Subcutaneous abdominal adipose tissue (tissue), 5 donors: ENCODE measurements around the gene PVALEF.

Experiments used
- H3K27ac ChIP-seq: one replicate; pipeline ENCODE4 v1.7.0; 2013; ENCODE audit warnings: low read depth, mild to moderate bottlenecking, inconsistent platforms, low read length, moderate library complexity
- H3K27me3 ChIP-seq, 5 donors: one replicate each; pipeline ENCODE4 v1.7.0; 2013; ENCODE audit warnings: low read length in 5 of 5, inconsistent platforms in 1 of 5; ENCODE audit not compliant: control insufficient read depth in 5 of 5, insufficient read depth in 4 of 5
- H3K36me3 ChIP-seq, 5 donors: one replicate each; pipeline ENCODE4 v1.7.0; 2013; ENCODE audit warnings: low read length in 5 of 5; ENCODE audit not compliant: control insufficient read depth in 5 of 5, insufficient read depth in 5 of 5
- H3K4me1 ChIP-seq, 5 donors: one replicate each; pipeline ENCODE4 v1.7.0; 2013; ENCODE audit warnings: low read length in 5 of 5, mild to moderate bottlenecking in 3 of 5, moderate library complexity in 1 of 5; ENCODE audit not compliant: control insufficient read depth in 5 of 5, insufficient read depth in 5 of 5
- H3K4me3 ChIP-seq, 5 donors: one replicate each; pipeline ENCODE4 v1.7.0; 2013; ENCODE audit warnings: low read length in 5 of 5, low read depth in 1 of 5
- H3K9ac ChIP-seq, 5 donors: one replicate each; pipeline ENCODE4 v1.7.0; 2013; ENCODE audit warnings: low read length in 5 of 5, mild to moderate bottlenecking in 4 of 5, moderate library complexity in 3 of 5
- H3K9me3 ChIP-seq, 5 donors: one replicate each; pipeline ENCODE4 v1.7.0; 2013; ENCODE audit warnings: low read length in 5 of 5; ENCODE audit not compliant: control insufficient read depth in 5 of 5
- donor health status: healthy.
- donor health status: healthy.
- donor health status: healthy.
- donor health status: healthy.
- donor health status: healthy.

PVALEF gene

GRCh38 chr17:81210466-81210865 is 45.2 kb downstream of the PVALEF start:
- peaks cover 0 to 11% (median 2%) of the 10 kb centered on the region in 5 donors for H3K36me3 ChIP-seq
- H3K27me3 ChIP-seq: no peaks in the 10 kb centered on the region
- H3K4me1 ChIP-seq: peaks cover 0 to 9% (median 4%) of the 10 kb centered on the region in 5 donors
- H3K9ac ChIP-seq: no peak overlapping the region
- H3K4me3 ChIP-seq: no peak overlapping the region
- no peaks in the 10 kb centered on the region for H3K9me3 ChIP-seq
- no peak overlapping the region for H3K27ac ChIP-seq

GRCh38 chr17:81210868-81211267 is 45.6 kb downstream of the PVALEF start:
- Histone ChIP-seq H3K4me1 (peaks cover 0 to 9% (median 4%) of the 10 kb centered on the region in 5 donors), H3K9ac (no peak overlapping the region)

GRCh38 chr17:81212365-81212764 is 47.1 kb downstream of the PVALEF start:
- peaks cover 0 to 6% (median 0%) of the 10 kb centered on the region in 5 donors for H3K36me3 ChIP-seq
- no peaks in the 10 kb centered on the region for H3K9me3 ChIP-seq
- H3K27ac ChIP-seq: no peak overlapping the region
- H3K9ac ChIP-seq: no peak overlapping the region
- no peaks in the 10 kb centered on the region for H3K27me3 ChIP-seq
- H3K4me1 ChIP-seq: peaks cover 0 to 9% (median 0%) of the 10 kb centered on the region in 5 donors
- no peak overlapping the region for H3K4me3 ChIP-seq

More at GRCh38 chr17:81210868-81211267, 45.6 kb downstream of the PVALEF start:
- H3K36me3 ChIP-seq: peaks cover 0 to 11% (median 2%) of the 10 kb centered on the region in 5 donors
- no peak overlapping the region for H3K27ac ChIP-seq
- H3K27me3 ChIP-seq: no peaks in the 10 kb centered on the region
- no peaks in the 10 kb centered on the region for H3K9me3 ChIP-seq
- H3K4me3 ChIP-seq: no peak overlapping the region

GRCh38 chr17:81213978-81214377 is 48.7 kb downstream of the PVALEF start:
- H3K9ac ChIP-seq: no peak overlapping the region
- no peaks in the 10 kb centered on the region for H3K27me3 ChIP-seq
- H3K9me3 ChIP-seq: no peaks in the 10 kb centered on the region
- H3K4me1 ChIP-seq: peaks cover 0 to 9% (median 0%) of the 10 kb centered on the region in 5 donors
- peaks cover 0 to 3% (median 0%) of the 10 kb centered on the region in 5 donors for H3K36me3 ChIP-seq
- no peak overlapping the region for H3K4me3 ChIP-seq
- H3K27ac ChIP-seq: no peak overlapping the region

GRCh38 chr17:81217491-81217890 is 52.2 kb downstream of the PVALEF start:
- Histone ChIP-seq H3K36me3 (peaks cover 0 to 13% (median 4%) of the 10 kb centered on the region in 5 donors), H3K9me3 (no peaks in the 10 kb centered on the region), H3K27me3 (no peaks in the 10 kb centered on the region), H3K4me1 (peaks cover 3 to 15% (median 12%) of the 10 kb centered on the region in 5 donors), H3K4me3 (no peak overlapping the region), H3K27ac (no peak overlapping the region), H3K9ac (no peak overlapping the region)

GRCh38 chr17:81218459-81218858 is 53.2 kb downstream of the PVALEF start:
- Histone ChIP-seq H3K27me3 (no peaks in the 10 kb centered on the region), H3K4me3 (no peak overlapping the region), H3K9me3 (no peaks in the 10 kb centered on the region), H3K27ac (no peak overlapping the region), H3K36me3 (peaks cover 0 to 13% (median 4%) of the 10 kb centered on the region in 5 donors), H3K9ac (no peak overlapping the region), H3K4me1 (peaks cover 3 to 21% (median 17%) of the 10 kb centered on the region in 5 donors)

- no peaks in the 10 kb centered on the region for H3K9me3 ChIP-seq
- no peaks in the 10 kb centered on the region for H3K27me3 ChIP-seq
- H3K27ac ChIP-seq: no peak overlapping the region
- no peak overlapping the region for H3K4me3 ChIP-seq
- peaks cover 7 to 27% (median 20%) of the 10 kb centered on the region in 5 donors for H3K4me1 ChIP-seq
- peaks cover 0 to 13% (median 4%) of the 10 kb centered on the region in 5 donors for H3K36me3 ChIP-seq
- H3K9ac ChIP-seq: no peak overlapping the region
Measured at GRCh38 chr17:81218991-81219390, 53.7 kb downstream of the PVALEF start.

- Histone ChIP-seq H3K4me3 (no peak overlapping the region), H3K27me3 (no peaks in the 10 kb centered on the region), H3K9ac (no peak overlapping the region), H3K27ac (no peak overlapping the region), H3K9me3 (no peaks in the 10 kb centered on the region), H3K4me1 (peaks cover 7 to 27% (median 20%) of the 10 kb centered on the region in 5 donors), H3K36me3 (peaks cover 0 to 13% (median 4%) of the 10 kb centered on the region in 5 donors)
Measured at GRCh38 chr17:81219476-81220180, 54.3 kb downstream of the PVALEF start.

- H3K9ac ChIP-seq: peak overlapping the region in 1 of 5 donors; percentile 71
- peaks cover 7 to 27% (median 20%) of the 10 kb centered on the region in 5 donors for H3K4me1 ChIP-seq
- H3K36me3 ChIP-seq: peaks cover 0 to 13% (median 4%) of the 10 kb centered on the region in 5 donors
- H3K9me3 ChIP-seq: no peaks in the 10 kb centered on the region
- no peak overlapping the region for H3K27ac ChIP-seq
- H3K27me3 ChIP-seq: no peaks in the 10 kb centered on the region
- peak overlapping the region in 2 of 5 donors; percentile 70 to 74 for H3K4me3 ChIP-seq
Measured at GRCh38 chr17:81221371-81221841, 56.1 kb downstream of the PVALEF start.
